Stomach smooth muscle (tissue), 2 donors: Measurements from ENCODE around the gene TBCA.

Experiments used
- H3K27ac ChIP-seq: one replicate; pipeline ENCODE4 v1.7.0; 2013; ENCODE audit warnings: mild to moderate bottlenecking, low read length, inconsistent platforms
- H3K27me3 ChIP-seq, 2 donors: one replicate each; pipeline ENCODE4 v1.7.0; 2013; ENCODE audit warnings: low read length in 2 of 2; ENCODE audit not compliant: insufficient read depth in 2 of 2, control insufficient read depth in 1 of 2
- H3K36me3 ChIP-seq, 2 donors: one replicate each; pipeline ENCODE4 v1.7.0; 2013; ENCODE audit warnings: low read length in 2 of 2; ENCODE audit not compliant: control insufficient read depth in 2 of 2, insufficient read depth in 2 of 2
- H3K4me1 ChIP-seq: one replicate; pipeline ENCODE4 v1.7.0; 2013; ENCODE audit warnings: low read length; ENCODE audit not compliant: control insufficient read depth, insufficient read depth
- H3K4me3 ChIP-seq, 2 donors: one replicate each; pipeline ENCODE4 v1.7.0; 2013; ENCODE audit warnings: low read length in 2 of 2
- H3K9ac ChIP-seq, 2 donors: one replicate each; pipeline ENCODE4 v1.7.0; 2013; ENCODE audit warnings: low read length in 2 of 2, mild to moderate bottlenecking in 1 of 2
- H3K9me3 ChIP-seq, 2 donors: one replicate each; pipeline ENCODE4 v1.7.0; 2013; ENCODE audit warnings: low read length in 2 of 2; ENCODE audit not compliant: control insufficient read depth in 2 of 2
- donor health status: healthy.
- donor health status: Pancreatic carcinoma.

The TBCA gene, protein sequence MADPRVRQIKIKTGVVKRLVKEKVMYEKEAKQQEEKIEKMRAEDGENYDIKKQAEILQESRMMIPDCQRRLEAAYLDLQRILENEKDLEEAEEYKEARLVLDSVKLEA

DNA sequence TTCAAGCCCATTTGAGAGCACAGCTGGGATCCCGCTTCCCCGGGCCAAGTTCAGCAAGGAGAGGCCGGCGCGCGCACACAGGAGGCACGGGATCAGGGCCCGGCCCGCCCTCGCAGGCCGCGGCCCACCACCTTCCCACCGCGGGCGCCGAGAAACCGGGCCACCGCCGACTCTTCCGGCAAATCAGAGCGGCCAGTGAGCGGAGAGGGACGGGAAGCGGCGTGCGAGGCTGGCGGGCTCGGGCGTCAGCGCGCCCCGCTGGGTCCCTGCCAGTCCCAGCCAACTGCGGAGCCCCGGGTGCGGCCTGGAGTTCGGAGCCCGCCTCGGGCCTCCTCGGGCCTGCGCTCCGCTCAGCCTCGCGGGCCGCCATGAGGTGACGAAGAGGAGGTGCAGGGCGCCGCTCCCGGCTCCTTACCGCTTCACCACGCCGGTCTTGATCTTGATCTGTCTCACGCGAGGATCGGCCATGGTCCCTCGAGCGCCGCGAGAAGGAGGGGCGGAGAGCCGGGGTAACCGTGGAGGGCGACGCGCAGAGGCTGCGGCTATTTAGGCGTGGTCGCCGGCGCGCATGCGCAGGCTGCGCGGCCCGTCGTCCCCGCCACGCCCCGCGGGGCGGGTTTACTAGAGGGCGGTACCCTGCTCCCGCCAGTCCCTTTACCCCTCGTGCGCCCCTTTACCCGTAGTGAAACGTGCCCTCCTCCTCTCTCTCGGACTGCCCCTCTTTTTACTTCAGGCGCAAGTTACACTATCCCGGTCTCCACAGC, at the start of gene TBCA:
TBCA (minus strand) TSS at position 550 of the 764 bp plus-strand sequence; CDS start at position 468, 82 bp downstream.
- no peaks in the 10 kb centered on the region for H3K27me3 ChIP-seq
- no peaks in the 10 kb centered on the region for H3K9me3 ChIP-seq
- H3K9ac ChIP-seq, result peak within 1 kb of the TSS; percentile 93 to 94
- peak within 1 kb of the TSS; percentile 88 for H3K4me3 ChIP-seq
- no peaks in the 10 kb centered on the region for H3K36me3 ChIP-seq
- H3K27ac ChIP-seq, result peak within 1 kb of the TSS; percentile 87
- H3K4me1 ChIP-seq, result peaks cover 8% of the 10 kb centered on the region

DNA sequence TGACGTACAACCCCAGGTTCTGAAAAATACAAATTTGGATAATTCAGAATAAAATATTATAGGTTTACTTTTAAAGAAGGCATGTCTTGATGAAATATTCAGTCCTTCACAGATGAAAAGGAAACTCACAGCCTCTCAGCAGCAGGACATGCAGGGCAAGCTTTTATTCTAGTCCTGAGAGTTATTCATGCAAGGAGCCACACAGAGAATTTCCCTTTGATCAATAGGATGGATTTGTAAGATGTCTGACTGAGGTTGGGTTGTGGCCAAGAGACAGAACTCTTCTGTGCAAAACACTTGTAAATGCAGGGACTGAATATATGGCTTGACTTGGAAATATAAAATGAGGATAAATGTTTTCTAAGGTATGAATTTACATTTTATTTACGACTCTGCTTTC, 48.8 kb upstream of the TBCA start:
- H3K9me3 ChIP-seq, result no peaks in the 10 kb centered on the region
- no peak overlapping the region for H3K27ac ChIP-seq
- H3K4me3 ChIP-seq, result no peak overlapping the region
- H3K27me3 ChIP-seq, result no peaks in the 10 kb centered on the region
- H3K9ac ChIP-seq, result no peak overlapping the region
- no peaks in the 10 kb centered on the region for H3K36me3 ChIP-seq
- no peaks in the 10 kb centered on the region for H3K4me1 ChIP-seq

DNA sequence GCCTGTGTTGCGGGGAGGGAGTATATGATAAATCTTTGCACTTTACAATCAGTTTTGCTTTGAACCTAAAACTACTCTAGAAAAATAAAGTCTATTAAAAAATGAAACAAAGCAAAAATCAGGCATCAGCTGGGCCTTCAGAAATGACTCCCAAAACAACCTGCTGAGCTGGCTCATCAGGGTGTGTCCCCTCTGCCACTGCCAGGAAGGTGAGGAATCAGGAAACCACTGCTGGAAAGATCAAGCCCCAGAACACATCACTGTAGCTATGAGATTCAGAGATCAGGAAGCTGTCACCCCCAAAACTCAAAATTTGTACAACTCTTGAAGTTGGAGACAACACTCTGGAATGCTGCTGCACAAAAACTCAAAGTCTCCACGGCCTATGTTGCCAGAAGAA, 40.5 kb upstream of the TBCA start:
- H3K9me3 ChIP-seq, result no peaks in the 10 kb centered on the region
- no peak overlapping the region for H3K4me3 ChIP-seq
- no peaks in the 10 kb centered on the region for H3K27me3 ChIP-seq
- no peaks in the 10 kb centered on the region for H3K36me3 ChIP-seq
- no peaks in the 10 kb centered on the region for H3K4me1 ChIP-seq
- H3K27ac ChIP-seq, result no peak overlapping the region
- no peak overlapping the region for H3K9ac ChIP-seq

- H3K27ac ChIP-seq, result no peak overlapping the region
- H3K9ac ChIP-seq, result no peak overlapping the region
Observed at GRCh38 chr5:77812926-77813589, 36.9 kb upstream of the TBCA start.

DNA sequence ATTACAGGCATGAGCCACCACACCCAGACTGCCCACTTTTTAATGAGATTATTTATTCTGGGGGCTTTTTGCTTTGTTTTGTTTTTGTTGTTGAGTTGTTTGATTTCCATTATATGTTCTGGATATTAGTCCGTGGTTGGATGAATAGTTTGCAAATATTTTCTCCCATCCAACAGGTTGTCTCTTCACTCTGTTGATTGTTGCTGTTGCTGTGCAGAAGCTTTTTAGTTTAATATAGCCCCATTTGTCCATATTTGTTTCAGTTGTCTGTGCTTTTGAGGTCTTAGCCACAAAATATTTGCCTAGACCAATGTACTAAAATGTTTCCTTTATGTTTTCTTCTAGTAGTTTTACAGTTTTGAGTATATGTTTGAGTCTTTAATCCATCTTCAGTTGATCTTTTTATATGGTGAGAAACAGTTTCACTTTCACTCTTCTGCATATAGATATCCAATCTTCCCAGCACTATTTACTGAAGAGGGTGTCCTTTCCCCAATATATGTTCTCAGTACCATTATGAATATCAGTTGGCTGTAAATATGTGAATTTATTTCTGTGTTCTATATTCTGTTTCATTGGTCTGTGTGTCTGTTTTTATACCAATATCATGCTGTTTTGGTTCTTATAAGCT, 30.2 kb upstream of the TBCA start:
- no peaks in the 10 kb centered on the region for H3K27me3 ChIP-seq
- no peaks in the 10 kb centered on the region for H3K36me3 ChIP-seq
- no peaks in the 10 kb centered on the region for H3K9me3 ChIP-seq
- no peak overlapping the region for H3K27ac ChIP-seq
- no peak overlapping the region for H3K4me3 ChIP-seq
- no peak overlapping the region for H3K9ac ChIP-seq
- H3K4me1 ChIP-seq, result no peaks in the 10 kb centered on the region

More at GRCh38 chr5:77812926-77813589, 36.9 kb upstream of the TBCA start:
- Histone ChIP-seq H3K4me3 (no peak overlapping the region), H3K36me3 (no peaks in the 10 kb centered on the region), H3K9me3 (no peaks in the 10 kb centered on the region), H3K4me1 (no peaks in the 10 kb centered on the region), H3K27me3 (no peaks in the 10 kb centered on the region)

DNA sequence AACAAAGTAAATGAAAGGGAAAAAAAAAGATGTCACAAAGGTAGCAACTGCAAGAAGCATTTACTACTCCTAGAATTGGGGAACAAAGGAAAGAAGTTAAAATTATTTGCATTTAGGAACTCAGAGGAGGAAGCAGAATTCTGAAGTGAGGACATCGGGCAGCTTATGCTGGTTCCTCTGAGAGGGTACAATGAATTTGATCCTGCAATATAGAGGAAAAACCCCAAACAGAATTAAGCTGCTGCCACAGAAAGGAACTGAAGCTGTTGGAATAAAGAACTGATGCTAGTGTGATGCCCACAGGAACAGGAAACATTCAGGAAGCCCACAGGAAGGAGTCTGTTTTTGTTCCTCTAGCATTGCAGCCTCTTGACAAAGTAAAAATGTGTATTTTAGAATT, 22.3 kb upstream of the TBCA start:
- peaks cover 0 to 3% of the 10 kb centered on the region in 2 donors for H3K9me3 ChIP-seq
- no peak overlapping the region for H3K4me3 ChIP-seq
- H3K4me1 ChIP-seq, result no peaks in the 10 kb centered on the region
- H3K9ac ChIP-seq, result no peak overlapping the region
- H3K27ac ChIP-seq, result no peak overlapping the region
- H3K27me3 ChIP-seq, result no peaks in the 10 kb centered on the region
- H3K36me3 ChIP-seq, result no peaks in the 10 kb centered on the region

- Histone ChIP-seq H3K9me3 (peaks cover 0 to 3% of the 10 kb centered on the region in 2 donors), H3K9ac (no peak overlapping the region), H3K4me3 (no peak overlapping the region), H3K27ac (no peak overlapping the region), H3K4me1 (no peaks in the 10 kb centered on the region), H3K36me3 (no peaks in the 10 kb centered on the region), H3K27me3 (no peaks in the 10 kb centered on the region)
Observed at GRCh38 chr5:77797136-77797535, 21.0 kb upstream of the TBCA start.

- Histone ChIP-seq H3K27me3 (no peaks in the 10 kb centered on the region), H3K36me3 (no peaks in the 10 kb centered on the region), H3K27ac (no peak overlapping the region), H3K4me3 (no peak overlapping the region), H3K9ac (no peak overlapping the region), H3K9me3 (no peaks in the 10 kb centered on the region), H3K4me1 (no peaks in the 10 kb centered on the region)
Observed at GRCh38 chr5:77795846-77796245, 19.7 kb upstream of the TBCA start.

DNA sequence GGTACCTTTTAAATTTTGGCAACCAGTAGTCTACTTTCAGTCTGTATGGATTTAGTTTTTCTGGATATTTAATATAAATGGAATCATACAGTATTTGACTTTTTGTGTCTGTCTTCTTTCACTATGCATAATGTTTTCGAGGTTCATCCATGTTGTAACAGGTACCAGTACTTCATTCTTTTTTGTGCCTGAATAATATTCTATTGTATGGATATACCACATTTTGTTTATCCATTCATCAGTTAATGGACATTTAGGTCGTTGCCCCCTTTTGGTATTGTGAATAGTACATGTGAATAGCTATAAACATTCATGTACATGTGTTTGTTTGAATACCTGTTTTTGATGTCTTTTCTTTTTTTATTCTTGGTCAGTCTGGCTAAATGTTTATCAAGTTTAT, 19.1 kb upstream of the TBCA start:
- no peaks in the 10 kb centered on the region for H3K9me3 ChIP-seq
- H3K27me3 ChIP-seq, result no peaks in the 10 kb centered on the region
- H3K4me3 ChIP-seq, result no peak overlapping the region
- H3K9ac ChIP-seq, result no peak overlapping the region
- no peaks in the 10 kb centered on the region for H3K4me1 ChIP-seq
- H3K27ac ChIP-seq, result no peak overlapping the region
- no peaks in the 10 kb centered on the region for H3K36me3 ChIP-seq

DNA sequence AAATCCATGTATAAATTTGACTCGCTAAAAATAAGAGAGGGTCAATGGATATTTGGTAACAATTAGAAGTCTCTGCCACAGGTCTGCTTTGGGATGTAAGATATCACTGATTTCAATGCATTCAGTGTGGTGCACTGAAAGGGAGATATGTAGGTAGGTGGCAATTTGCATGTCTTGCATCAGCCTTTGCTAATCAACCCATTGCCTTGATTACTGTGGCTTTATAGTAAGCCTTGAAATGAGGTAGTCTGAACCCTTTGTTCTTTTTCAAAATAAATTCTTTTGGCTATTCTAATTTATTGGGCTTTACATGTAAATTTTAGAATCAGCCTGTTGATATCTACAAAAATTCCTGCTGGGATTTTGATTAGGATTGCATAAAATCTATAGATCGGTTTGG, 15.8 kb upstream of the TBCA start:
- H3K4me1 ChIP-seq, result no peaks in the 10 kb centered on the region
- H3K9ac ChIP-seq, result no peak overlapping the region
- no peak overlapping the region for H3K4me3 ChIP-seq
- no peak overlapping the region for H3K27ac ChIP-seq
- no peaks in the 10 kb centered on the region for H3K27me3 ChIP-seq
- no peaks in the 10 kb centered on the region for H3K9me3 ChIP-seq
- H3K36me3 ChIP-seq, result no peaks in the 10 kb centered on the region
